HG03439 (cell line): ENCODE measurements around the gene DISC1.

Experiments used
- ATAC-seq: cut with Tn5 transposase; IDR thresholded peaks from one replicate; pipeline ENCODE4 v1.9.1; 2021; ENCODE audit warnings: mild to moderate bottlenecking, moderate library complexity; ENCODE audit not compliant: unreplicated experiment

Gene DISC1

DNA sequence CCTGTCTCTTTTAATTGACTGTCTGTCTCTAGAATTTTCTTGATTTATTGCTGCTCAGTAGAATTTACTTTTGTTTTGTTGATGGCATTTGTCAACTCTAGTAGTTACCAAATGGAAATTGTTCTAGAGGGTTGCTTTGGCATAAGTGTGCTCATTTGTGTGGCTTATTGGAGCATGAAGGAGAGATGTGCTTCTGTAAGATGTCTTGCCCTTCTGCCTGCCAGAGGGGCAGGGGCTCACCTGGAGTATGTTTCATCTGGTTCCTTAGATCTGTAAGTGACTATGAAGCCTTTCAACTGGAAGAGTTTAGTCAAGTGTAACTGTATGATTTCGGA lies 345.5 kb downstream of the DISC1 start:
- ATAC-seq = no peak

DNA sequence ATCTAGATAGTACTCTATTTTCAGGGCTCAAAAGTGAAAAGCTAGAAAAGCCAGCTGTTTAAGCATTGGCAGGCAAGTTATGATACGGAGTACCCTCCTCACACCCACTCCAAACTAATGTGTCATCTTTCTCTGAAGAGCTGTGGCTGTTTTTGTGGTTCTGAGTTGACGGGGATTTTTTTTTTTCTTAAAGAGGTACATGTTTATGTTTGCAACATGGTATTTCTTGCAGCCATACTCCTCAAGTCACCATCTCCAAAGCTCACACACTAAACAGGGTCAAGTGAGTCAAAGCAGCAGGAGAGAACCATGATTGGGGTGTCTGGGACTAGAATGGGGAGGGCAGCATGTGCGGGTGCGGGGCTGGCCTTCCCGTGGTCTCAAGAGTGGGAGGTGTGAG lies 347.2 kb downstream of the DISC1 start:
- ATAC-seq = no peak

GRCh38 chr1:231976231-231976630 lies 349.6 kb downstream of the DISC1 start:
- ATAC-seq = no peak

GRCh38 chr1:231981675-231982074 lies 355.1 kb downstream of the DISC1 start:
- ATAC-seq = no peak

GRCh38 chr1:231982871-231983587 lies 356.4 kb downstream of the DISC1 start:
- ATAC-seq = no peak

GRCh38 chr1:231983588-231984193 lies 357.1 kb downstream of the DISC1 start:
- ATAC-seq = no peak

- no peak for ATAC-seq
Measured at GRCh38 chr1:231985296-231986023, 358.9 kb downstream of the DISC1 start.

DNA sequence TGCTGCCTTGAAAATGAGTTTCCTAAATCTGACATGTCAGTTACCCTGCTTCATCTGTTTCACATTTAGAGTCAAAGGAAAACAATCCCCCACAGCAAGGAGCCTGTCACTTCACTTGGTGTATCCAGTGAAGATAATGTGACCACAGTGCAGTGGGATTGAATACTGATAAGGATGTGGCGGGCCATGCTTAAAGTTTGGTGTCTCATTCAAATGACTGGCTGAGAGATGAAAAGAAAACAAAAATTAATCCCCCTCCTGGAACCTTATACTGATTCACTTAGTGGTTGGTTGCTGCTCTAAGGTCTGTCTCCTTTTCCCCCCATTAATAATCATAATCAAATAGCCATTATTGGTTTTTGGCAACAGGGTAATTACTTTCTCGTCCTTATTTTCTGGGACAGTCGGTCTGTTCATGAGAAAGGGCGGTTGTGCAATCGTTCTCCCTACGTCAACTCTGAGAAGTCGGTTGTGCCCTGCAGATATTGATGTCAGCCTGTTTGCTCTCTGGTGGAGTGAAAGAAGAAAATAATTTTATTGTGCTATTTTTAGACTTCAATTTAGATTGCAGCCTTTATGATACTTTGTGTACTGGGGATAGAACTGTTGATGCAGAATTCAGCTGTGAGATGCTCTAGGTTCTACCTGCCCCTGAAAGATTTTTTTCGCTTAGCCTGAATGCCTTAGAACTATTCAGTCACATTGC lies 360.2 kb downstream of the DISC1 start:
- ATAC-seq = no peak

GRCh38 chr1:231990388-231990787 lies 363.8 kb downstream of the DISC1 start:
- no peak for ATAC-seq

GRCh38 chr1:231991231-231991630 lies 364.6 kb downstream of the DISC1 start:
- ATAC-seq = no peak

DNA sequence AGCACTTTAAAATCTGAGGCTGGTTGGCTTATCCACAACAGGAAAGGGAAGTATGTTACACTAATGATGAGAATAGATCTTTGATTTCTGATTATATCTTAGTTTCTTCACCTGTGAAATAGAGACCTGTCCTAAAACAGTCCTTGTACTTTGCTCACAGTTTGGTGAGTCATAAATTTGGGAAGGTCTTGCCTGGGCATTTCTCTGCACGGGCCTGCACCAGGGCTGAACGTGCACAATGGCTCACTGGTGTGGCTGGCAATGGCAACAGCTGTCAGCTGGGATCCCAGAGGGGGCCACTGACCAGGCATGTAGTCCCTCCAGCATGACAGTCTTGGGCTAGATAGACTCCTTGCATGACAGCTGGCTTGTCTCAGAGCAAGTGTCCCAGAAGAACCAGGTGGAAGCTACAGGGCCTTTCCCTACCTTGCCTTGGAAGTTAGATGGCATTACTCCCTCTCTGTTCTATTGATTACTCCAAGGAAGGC lies 367.4 kb downstream of the DISC1 start:
- no peak for ATAC-seq

DNA sequence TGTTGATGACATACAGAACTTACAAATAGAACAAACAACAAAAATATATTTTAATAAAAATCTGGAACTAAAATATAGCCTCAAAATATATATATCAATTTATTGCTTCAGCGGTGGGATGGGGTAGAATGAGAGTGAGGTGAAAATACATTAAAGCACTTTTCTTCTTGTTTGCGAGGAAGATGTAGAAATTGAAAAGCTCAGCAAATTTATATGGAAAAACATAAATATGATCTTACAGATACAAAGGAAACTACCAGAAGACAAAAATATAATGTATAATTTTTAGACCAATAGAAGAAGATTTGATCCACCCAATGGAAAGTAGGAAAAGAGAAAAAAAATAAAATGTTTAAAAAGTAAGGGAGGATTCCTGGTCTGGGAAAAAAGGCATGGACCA lies 372.2 kb downstream of the DISC1 start:
- no peak for ATAC-seq

GRCh38 chr1:232005300-232005699 lies 378.7 kb downstream of the DISC1 start:
- no peak for ATAC-seq

GRCh38 chr1:232009741-232010140 lies 383.2 kb downstream of the DISC1 start:
- no peak for ATAC-seq

DNA sequence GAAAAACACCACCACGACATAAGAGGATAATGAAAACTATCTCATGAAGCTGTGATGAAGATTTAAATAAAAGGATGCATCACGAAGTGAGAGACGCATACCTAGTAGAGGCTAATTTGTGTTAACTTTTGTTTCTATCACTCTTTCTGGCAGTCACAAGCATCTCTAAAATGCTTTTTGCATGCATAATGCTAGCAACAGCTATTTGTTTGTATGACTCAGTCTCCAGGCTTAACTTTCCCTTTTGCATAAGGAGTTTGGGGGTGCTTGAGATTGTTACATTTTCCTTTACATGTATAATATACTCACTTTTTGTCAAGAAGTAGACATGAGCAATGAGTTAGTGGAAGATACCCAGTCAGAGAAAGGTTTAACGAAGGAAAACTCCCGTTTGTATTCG lies 385.4 kb downstream of the DISC1 start:
- no peak for ATAC-seq

- ATAC-seq = no peak
Measured at GRCh38 chr1:232012773-232013386, 386.3 kb downstream of the DISC1 start.

GRCh38 chr1:232014941-232015340 lies 388.4 kb downstream of the DISC1 start:
- ATAC-seq = no peak

- ATAC-seq = no peak
Measured at GRCh38 chr1:232016616-232017015, 390.0 kb downstream of the DISC1 start.

DNA sequence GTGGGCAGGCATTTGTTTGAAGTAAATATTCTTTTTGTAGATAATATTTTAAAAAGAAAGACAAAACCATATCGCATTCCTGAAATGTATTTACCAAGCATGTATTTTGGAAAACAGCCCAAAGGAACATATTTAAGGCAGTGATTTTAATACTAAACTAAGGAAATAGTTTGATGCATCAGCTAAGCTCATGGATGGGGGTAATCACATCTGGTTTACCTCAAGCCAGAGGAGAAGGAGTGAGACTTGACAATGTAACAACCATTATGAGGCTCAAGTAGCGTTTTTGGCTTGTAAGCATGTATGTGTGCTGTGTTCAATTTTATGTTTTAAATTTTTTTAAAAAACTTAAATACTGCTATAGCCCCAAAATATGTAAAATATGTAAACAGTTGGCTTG lies 390.5 kb downstream of the DISC1 start:
- ATAC-seq = no peak

GRCh38 chr1:232017759-232018158 lies 391.2 kb downstream of the DISC1 start:
- ATAC-seq = no peak
